ENCODE measurements around the gene LPP.

- TF ChIP-seq CTCF (IDR thresholded peaks at IDR 0.05; ENCODE audit: insufficient read depth, low read depth, low read length): no peak
- no peak for TF ChIP-seq EZH2 (IDR thresholded peaks at IDR 0.05; ENCODE audit: insufficient read depth, low read length)
These were observed 336.5 kb downstream of the LPP start for GRCh38 chr3:188490416-188490815.
